MM.1S (cell line): ENCODE data around the gene SEZ6L.

Experiments used
- CTCF ChIP-seq: fragments of 300-600 bp; sonication (generic); IDR thresholded peaks from 2 replicates; pipeline ENCODE4 v1.5.1; 2016; ENCODE audit warnings: antibody characterized with exemption, low read length, mixed read lengths
- EZH2 ChIP-seq: fragments of 300-600 bp; sonication (generic); optimal IDR thresholded peaks from 2 replicates; pipeline ENCODE3; 2017; ENCODE audit warnings: low read depth, mild to moderate bottlenecking, antibody characterized with exemption, low read length, mixed read lengths

GRCh38 chr22:26210334-26210733 lies 41.1 kb downstream of the SEZ6L start:
- TF ChIP-seq CTCF (no peak), EZH2 (no peak)
